Loucy (cell line): ENCODE results near the gene RAB10.

Experiments used
- EZH2phosphoT487 ChIP-seq: fragments of 200-600 bp; IDR thresholded peaks from 2 replicates; pipeline ENCODE4 v1.6.1; 2018; ENCODE audit warnings: antibody characterized with exemption, mild to moderate bottlenecking, moderate library complexity, borderline replicate concordance
- TF ChIP-seq, protein P1 (sequence below): fragments of 200-600 bp; sonication (generic); conservative IDR thresholded peaks from 2 replicates; pipeline ENCODE4 v1.5.1; 2014; ENCODE audit warnings: mild to moderate bottlenecking, antibody characterized with exemption, low read length

DNA sequence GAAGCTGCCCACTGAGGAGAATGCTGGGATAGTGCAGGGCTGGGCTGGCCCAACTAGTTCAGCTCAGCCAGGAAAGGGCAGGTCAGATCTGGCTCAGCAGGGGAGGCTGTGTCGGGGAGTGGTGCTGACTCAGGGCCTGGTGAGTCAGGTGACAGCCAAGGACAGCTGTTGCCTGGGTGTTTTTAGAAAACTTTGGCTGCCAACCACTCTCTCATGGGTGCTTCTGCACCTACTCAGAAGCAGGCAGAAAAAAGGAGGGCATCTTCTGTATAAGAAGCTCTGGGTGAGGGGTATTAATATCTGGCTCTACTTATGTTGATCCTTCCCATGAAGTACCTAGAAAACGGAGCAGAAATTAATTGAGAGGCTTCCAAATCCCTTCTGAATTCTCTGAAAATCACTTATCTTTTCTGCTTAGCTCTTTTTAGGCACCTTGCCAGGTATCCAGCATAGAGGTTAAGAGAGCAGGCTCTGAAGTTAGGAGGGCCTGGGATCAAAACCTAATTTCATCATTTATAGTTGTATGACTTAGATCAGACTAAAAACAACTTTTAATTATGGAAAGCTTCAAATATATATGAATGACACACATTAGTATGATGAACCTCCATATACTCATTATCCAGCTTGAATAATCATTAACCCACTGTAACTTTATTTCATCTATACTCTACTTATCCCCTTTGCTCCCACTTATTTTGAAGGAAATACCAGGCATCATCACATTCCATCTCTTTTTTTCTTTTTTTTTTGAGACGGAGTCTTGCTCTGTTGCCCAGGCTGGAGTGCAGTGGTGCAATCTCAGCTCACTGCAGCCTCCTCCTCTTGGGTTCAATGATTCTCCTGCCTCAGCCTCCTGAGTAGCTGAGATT, 15.5 kb upstream of the RAB10 start:
- TF ChIP-seq, protein P1, sequence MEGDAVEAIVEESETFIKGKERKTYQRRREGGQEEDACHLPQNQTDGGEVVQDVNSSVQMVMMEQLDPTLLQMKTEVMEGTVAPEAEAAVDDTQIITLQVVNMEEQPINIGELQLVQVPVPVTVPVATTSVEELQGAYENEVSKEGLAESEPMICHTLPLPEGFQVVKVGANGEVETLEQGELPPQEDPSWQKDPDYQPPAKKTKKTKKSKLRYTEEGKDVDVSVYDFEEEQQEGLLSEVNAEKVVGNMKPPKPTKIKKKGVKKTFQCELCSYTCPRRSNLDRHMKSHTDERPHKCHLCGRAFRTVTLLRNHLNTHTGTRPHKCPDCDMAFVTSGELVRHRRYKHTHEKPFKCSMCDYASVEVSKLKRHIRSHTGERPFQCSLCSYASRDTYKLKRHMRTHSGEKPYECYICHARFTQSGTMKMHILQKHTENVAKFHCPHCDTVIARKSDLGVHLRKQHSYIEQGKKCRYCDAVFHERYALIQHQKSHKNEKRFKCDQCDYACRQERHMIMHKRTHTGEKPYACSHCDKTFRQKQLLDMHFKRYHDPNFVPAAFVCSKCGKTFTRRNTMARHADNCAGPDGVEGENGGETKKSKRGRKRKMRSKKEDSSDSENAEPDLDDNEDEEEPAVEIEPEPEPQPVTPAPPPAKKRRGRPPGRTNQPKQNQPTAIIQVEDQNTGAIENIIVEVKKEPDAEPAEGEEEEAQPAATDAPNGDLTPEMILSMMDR = no peak
- no peak for TF ChIP-seq EZH2phosphoT487
